ENCODE measurements around the gene LRMDA. TPM values are rescaled to one million over a fixed set of nuclear protein-coding genes. Genes with fewer than 3 reads are reported as not detected.

LRMDA gene
- total RNA-seq, 4 donors from 2014 or later: 0.88 to 14.1 (median 5.1) TPM; not detected in 1

DNA sequence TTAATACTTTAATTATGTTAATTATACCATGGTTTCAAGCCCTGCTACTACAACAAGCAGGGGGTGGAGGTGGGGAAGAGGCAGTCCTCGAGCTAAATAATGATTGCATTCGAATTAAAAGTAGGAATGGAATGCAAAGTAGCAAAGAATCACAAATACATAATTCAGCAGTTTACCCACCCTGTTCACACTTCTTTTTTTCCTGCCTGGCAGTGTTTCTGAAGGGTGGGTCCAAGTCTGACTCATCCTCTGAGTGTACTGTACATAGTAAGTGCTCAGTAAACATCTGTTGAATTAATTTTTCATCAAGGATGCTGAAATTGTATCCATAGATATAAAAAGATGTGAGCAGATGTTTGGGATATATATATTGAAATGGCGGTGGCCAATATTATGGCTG is 778.8 kb downstream of the LRMDA start:
- 58 to 60% methylated on average over 3 of the region's 3 CpGs for WGBS, 2 donors
- H3K27ac ChIP-seq: no peak overlapping the region
- no peak overlapping the region for H3K4me3 ChIP-seq
- no peak for DNase-seq
- no peaks in the 10 kb centered on the region for H3K4me1 ChIP-seq
- H3K36me3 ChIP-seq: no peaks in the 10 kb centered on the region
- no peaks in the 10 kb centered on the region for H3K9me3 ChIP-seq
- no peaks in the 10 kb centered on the region for H3K27me3 ChIP-seq
- TF ChIP-seq, protein P1, sequence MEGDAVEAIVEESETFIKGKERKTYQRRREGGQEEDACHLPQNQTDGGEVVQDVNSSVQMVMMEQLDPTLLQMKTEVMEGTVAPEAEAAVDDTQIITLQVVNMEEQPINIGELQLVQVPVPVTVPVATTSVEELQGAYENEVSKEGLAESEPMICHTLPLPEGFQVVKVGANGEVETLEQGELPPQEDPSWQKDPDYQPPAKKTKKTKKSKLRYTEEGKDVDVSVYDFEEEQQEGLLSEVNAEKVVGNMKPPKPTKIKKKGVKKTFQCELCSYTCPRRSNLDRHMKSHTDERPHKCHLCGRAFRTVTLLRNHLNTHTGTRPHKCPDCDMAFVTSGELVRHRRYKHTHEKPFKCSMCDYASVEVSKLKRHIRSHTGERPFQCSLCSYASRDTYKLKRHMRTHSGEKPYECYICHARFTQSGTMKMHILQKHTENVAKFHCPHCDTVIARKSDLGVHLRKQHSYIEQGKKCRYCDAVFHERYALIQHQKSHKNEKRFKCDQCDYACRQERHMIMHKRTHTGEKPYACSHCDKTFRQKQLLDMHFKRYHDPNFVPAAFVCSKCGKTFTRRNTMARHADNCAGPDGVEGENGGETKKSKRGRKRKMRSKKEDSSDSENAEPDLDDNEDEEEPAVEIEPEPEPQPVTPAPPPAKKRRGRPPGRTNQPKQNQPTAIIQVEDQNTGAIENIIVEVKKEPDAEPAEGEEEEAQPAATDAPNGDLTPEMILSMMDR (IDR thresholded peaks at IDR 0.05): no peak
- no peak for TF ChIP-seq POLR2A (IDR thresholded peaks at IDR 0.05)
- intact Hi-C loops (cut with DNase I): no loop called here

DNA sequence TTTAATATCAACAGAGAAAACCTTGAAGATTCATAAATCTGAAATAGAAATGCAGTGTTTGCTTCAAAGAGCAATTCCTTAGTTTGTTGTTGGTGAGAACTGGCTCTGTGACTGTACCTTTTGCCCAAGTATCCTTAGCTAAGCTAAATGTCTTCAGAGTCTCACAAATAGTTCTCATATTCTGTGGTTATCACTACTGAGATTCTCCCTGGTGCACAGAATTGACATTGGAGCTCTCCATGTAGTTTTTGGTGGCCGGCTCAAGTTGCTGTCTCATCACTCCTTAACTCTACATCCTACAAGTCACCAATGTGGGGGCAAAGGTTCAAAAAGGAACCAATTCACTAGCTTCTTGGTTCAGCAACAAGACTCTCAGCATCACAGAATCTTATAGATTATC is 780.3 kb downstream of the LRMDA start:
- TF ChIP-seq, protein P1 (IDR thresholded peaks at IDR 0.05): no peak
- no peak for TF ChIP-seq POLR2A (IDR thresholded peaks at IDR 0.05)
- DNase-seq: no peak
- H3K36me3 ChIP-seq: no peaks in the 10 kb centered on the region
- H3K27me3 ChIP-seq: no peaks in the 10 kb centered on the region
- H3K4me3 ChIP-seq: no peak overlapping the region
- 89 to 92% methylated on average over 1 of the region's 1 CpG for WGBS, 2 donors
- H3K9me3 ChIP-seq: no peaks in the 10 kb centered on the region
- intact Hi-C loops (cut with DNase I): no loop called here
- H3K4me1 ChIP-seq: no peaks in the 10 kb centered on the region
- no peak overlapping the region for H3K27ac ChIP-seq

DNA sequence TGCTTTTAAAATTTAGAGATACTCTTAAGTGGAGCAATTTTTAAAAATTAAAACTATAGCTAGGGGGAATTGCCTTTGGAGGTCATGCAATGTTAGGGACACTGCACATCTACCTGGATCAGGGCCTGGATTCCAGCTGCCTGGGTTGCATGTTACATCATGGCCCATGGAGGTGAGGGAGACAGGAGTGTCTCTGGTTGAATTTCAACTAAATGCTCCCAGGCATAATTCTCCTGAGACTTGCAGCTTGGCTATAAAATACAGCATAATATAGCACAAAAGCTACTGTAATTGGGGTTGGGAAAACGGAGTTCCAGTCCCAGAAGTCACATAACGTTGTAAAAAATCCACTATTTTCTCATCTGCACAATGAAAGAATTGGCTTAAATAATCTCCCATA is 782.5 kb downstream of the LRMDA start:
- Histone ChIP-seq H3K9me3 (no peaks in the 10 kb centered on the region), H3K4me3 (no peak overlapping the region), H3K4me1 (no peaks in the 10 kb centered on the region), H3K27me3 (no peaks in the 10 kb centered on the region), H3K36me3 (no peaks in the 10 kb centered on the region), H3K27ac (no peak overlapping the region)
- intact Hi-C loops (cut with DNase I): no loop called here
- DNase-seq: no peak
- TF ChIP-seq POLR2A (IDR thresholded peaks at IDR 0.05): no peak
- TF ChIP-seq, protein P1 (IDR thresholded peaks at IDR 0.05): no peak
- WGBS, 2 donors: 76 to 81% methylated on average over 2 of the region's 2 CpGs

DNA sequence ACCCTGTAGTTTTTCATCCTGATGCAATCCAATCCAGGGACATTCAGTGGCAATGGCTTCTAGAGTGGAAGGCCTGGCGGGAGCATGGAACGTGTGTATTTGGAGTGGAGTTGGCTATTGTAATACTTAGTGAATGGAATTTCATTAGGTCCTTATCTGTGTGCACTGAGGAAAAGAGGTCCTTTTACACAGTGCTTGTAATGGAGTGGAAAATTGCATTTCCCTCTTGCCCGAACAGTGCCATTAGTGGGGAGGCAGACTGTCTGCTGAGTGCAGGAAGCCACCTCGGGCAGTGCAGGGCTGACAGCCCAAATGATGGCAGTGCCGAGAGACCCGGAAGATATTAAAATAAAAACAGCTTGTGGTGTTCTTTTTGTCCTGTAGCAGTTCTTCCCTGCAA is 786.6 kb downstream of the LRMDA start:
- no peaks in the 10 kb centered on the region for H3K4me1 ChIP-seq
- no peaks in the 10 kb centered on the region for H3K9me3 ChIP-seq
- intact Hi-C loops (cut with DNase I): no loop called here
- TF ChIP-seq POLR2A (IDR thresholded peaks at IDR 0.05): no peak
- TF ChIP-seq, protein P1 (IDR thresholded peaks at IDR 0.05): no peak
- no peak overlapping the region for H3K4me3 ChIP-seq
- no peaks in the 10 kb centered on the region for H3K36me3 ChIP-seq
- H3K27me3 ChIP-seq: no peaks in the 10 kb centered on the region
- no peak overlapping the region for H3K27ac ChIP-seq
- WGBS, 2 donors: 75 to 94% methylated on average over 3 to 6 of the region's 6 CpGs
- DNase-seq: no peak

DNA sequence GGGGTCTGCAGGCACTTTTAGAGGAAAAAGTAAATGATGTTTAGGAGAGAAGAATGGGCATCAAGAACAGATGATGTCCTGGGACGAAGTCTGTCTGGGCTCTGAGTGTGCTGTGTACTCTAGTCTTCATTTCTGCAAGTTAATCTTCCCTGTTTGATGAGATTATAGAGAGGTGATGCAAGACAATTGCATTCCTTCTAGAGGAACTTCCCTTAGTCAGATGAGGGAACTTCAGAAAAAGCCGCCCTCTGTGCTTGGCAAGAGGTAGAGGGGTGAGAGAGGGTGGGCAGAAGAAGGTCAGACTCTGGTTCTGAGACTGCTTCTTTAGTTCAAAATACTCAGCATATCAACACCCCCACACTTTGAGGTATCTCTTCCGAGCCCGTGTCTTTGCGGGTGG is 797.9 kb downstream of the LRMDA start:
- no peak for TF ChIP-seq POLR2A (IDR thresholded peaks at IDR 0.05)
- TF ChIP-seq, protein P1 (IDR thresholded peaks at IDR 0.05): no peak
- WGBS, 2 donors: 89 to 90% methylated on average over 2 to 5 of the region's 5 CpGs
- no peak overlapping the region for H3K27ac ChIP-seq
- no peak overlapping the region for H3K4me3 ChIP-seq
- H3K9me3 ChIP-seq: no peaks in the 10 kb centered on the region
- no peaks in the 10 kb centered on the region for H3K27me3 ChIP-seq
- no peaks in the 10 kb centered on the region for H3K4me1 ChIP-seq
- DNase-seq: no peak
- H3K36me3 ChIP-seq: no peaks in the 10 kb centered on the region
- intact Hi-C loops (cut with DNase I): no loop called here
